Stimulated activated CD4-positive, alpha-beta T cell treated with anti-CD3 and anti-CD28 coated beads, Interleukin-15, amount 100 ng/mL, for 24 hours (primary cell): ENCODE measurements around the gene ZNF750.

Source experiments
- DNase-seq: peaks from one replicate; pipeline ENCODE4 v3.0.0-alpha.2; 2020

Gene ZNF750

GRCh38 chr17:82810644-82811430, 29.0 kb downstream of the ZNF750 start:
- DNase-seq: no peak

- no peak for DNase-seq
Measured at GRCh38 chr17:82808921-82809905, 30.6 kb downstream of the ZNF750 start.

GRCh38 chr17:82808006-82808405, 31.8 kb downstream of the ZNF750 start:
- no peak for DNase-seq

GRCh38 chr17:82807562-82807961, 32.3 kb downstream of the ZNF750 start:
- no peak for DNase-seq

- no peak for DNase-seq
Measured at GRCh38 chr17:82807101-82807500, 32.7 kb downstream of the ZNF750 start.

- no peak for DNase-seq
Measured at GRCh38 chr17:82806645-82807044, 33.2 kb downstream of the ZNF750 start.

- no peak for DNase-seq
Measured at GRCh38 chr17:82805823-82806222, 34.0 kb downstream of the ZNF750 start.

GRCh38 chr17:82805254-82805653, 34.6 kb downstream of the ZNF750 start:
- DNase-seq: no peak

GRCh38 chr17:82804442-82805191, 35.2 kb downstream of the ZNF750 start:
- no peak for DNase-seq

GRCh38 chr17:82803606-82804005, 36.2 kb downstream of the ZNF750 start:
- DNase-seq: no peak

GRCh38 chr17:82803185-82803584, 36.6 kb downstream of the ZNF750 start:
- DNase-seq: no peak

GRCh38 chr17:82802075-82802780, 37.6 kb downstream of the ZNF750 start:
- DNase-seq: no peak

GRCh38 chr17:82801377-82801970, 38.3 kb downstream of the ZNF750 start:
- DNase-seq: no peak

- DNase-seq: no peak
Measured at GRCh38 chr17:82800885-82801284, 38.9 kb downstream of the ZNF750 start.

GRCh38 chr17:82799591-82799990, 40.2 kb downstream of the ZNF750 start:
- DNase-seq: no peak

GRCh38 chr17:82798752-82799151, 41.1 kb downstream of the ZNF750 start:
- no peak for DNase-seq

- no peak for DNase-seq
Measured at GRCh38 chr17:82797061-82797460, 42.8 kb downstream of the ZNF750 start.

- no peak for DNase-seq
Measured at GRCh38 chr17:82795615-82796014, 44.2 kb downstream of the ZNF750 start.

GRCh38 chr17:82794781-82795482, 44.9 kb downstream of the ZNF750 start:
- DNase-seq: no peak

- no peak for DNase-seq
Measured at GRCh38 chr17:82793974-82794630, 45.7 kb downstream of the ZNF750 start.

- no peak for DNase-seq
Measured at GRCh38 chr17:82791532-82791931, 48.3 kb downstream of the ZNF750 start.
